Endothelial cell (in vitro differentiated cells): ENCODE results near the gene C6orf58. TPM values are rescaled to one million over a fixed set of nuclear protein-coding genes. Genes with fewer than 3 reads are reported as not detected.
"Not testable (repeated sequence)": the region's sequence is repeated elsewhere in the genome, so short reads cannot be mapped to it uniquely, and the experiment has no call there.

Experiments
- DNase-seq: peaks from one replicate; pipeline ENCODE4 v3.0.0; 2021; ENCODE audit warnings: low spot score
- H3K27ac Mint-ChIP-seq: one replicate; pipeline ENCODE4 v1.8.0; 2021; ENCODE audit warnings: mixed read lengths, inconsistent platforms; ENCODE audit not compliant: unreplicated experiment
- H3K27me3 Mint-ChIP-seq: one replicate; pipeline ENCODE4 v1.8.0; 2021; ENCODE audit warnings: mild to moderate bottlenecking, moderate library complexity, mixed read lengths, inconsistent platforms; ENCODE audit not compliant: unreplicated experiment
- H3K36me3 Mint-ChIP-seq: one replicate; pipeline ENCODE4 v1.8.0; 2021; ENCODE audit warnings: mild to moderate bottlenecking, low read depth, mixed read lengths, inconsistent platforms; ENCODE audit not compliant: unreplicated experiment
- H3K4me1 Mint-ChIP-seq: one replicate; pipeline ENCODE4 v1.8.0; 2021; ENCODE audit warnings: mild to moderate bottlenecking, mixed read lengths, inconsistent platforms; ENCODE audit not compliant: unreplicated experiment
- H3K4me3 Mint-ChIP-seq: one replicate; pipeline ENCODE4 v1.8.0; 2021; ENCODE audit warnings: mild to moderate bottlenecking, mixed read lengths, inconsistent platforms; ENCODE audit not compliant: unreplicated experiment
- H3K9me3 Mint-ChIP-seq: one replicate; pipeline ENCODE4 v1.8.0; 2021; ENCODE audit warnings: mixed read lengths, inconsistent platforms; ENCODE audit not compliant: unreplicated experiment
- CTCF ChIP-seq: fragments of 200-600 bp; sonication (generic); IDR thresholded peaks from one replicate; pipeline ENCODE4 v1.5.0; 2021; ENCODE audit warnings: antibody characterized with exemption; ENCODE audit not compliant: unreplicated experiment
- total RNA-seq: library from RNA; stranded (reverse); fragmentation: NEBNext Ultra II Directional; extraction: Animal tissue kit (Norgen Biotek cat#: 25700); gene quantifications from one replicate; pipeline ENCODE4 v1.2.1, GENCODE V29; 2021; ENCODE audit not compliant: unreplicated experiment

C6orf58 gene
- total RNA-seq, 1 donor from 2014 or later = 0.82 TPM

- H3K4me1 Mint-ChIP-seq = peaks cover 3% of the 10 kb centered on the region
- no peaks in the 10 kb centered on the region for H3K36me3 Mint-ChIP-seq
- H3K27ac Mint-ChIP-seq = no peak overlapping the region
- no peak for DNase-seq
- no peak overlapping the region for H3K4me3 Mint-ChIP-seq
- H3K9me3 Mint-ChIP-seq = no peaks in the 10 kb centered on the region
- H3K27me3 Mint-ChIP-seq = no peaks in the 10 kb centered on the region
- no peak for TF ChIP-seq CTCF
Measured at GRCh38 chr6:127587875-127588274, 10.9 kb downstream of the C6orf58 start.

- DNase-seq = no peak
Measured at GRCh38 chr6:127589135-127589534, 12.2 kb downstream of the C6orf58 start.

GRCh38 chr6:127590344-127590743 is 13.4 kb downstream of the C6orf58 start:
- Mint-ChIP-seq H3K27ac (no peak overlapping the region), H3K27me3 (no peaks in the 10 kb centered on the region), H3K4me3 (no peak overlapping the region), H3K4me1 (peaks cover 3% of the 10 kb centered on the region), H3K9me3 (no peaks in the 10 kb centered on the region), H3K36me3 (no peaks in the 10 kb centered on the region)
- DNase-seq = no peak
- no peak for TF ChIP-seq CTCF

More at GRCh38 chr6:127589135-127589534, 12.2 kb downstream of the C6orf58 start:
- H3K36me3 Mint-ChIP-seq = no peaks in the 10 kb centered on the region
- no peak overlapping the region for H3K27ac Mint-ChIP-seq
- H3K4me3 Mint-ChIP-seq = no peak overlapping the region
- no peaks in the 10 kb centered on the region for H3K9me3 Mint-ChIP-seq
- peaks cover 3% of the 10 kb centered on the region for H3K4me1 Mint-ChIP-seq
- no peaks in the 10 kb centered on the region for H3K27me3 Mint-ChIP-seq
- TF ChIP-seq CTCF = no peak

GRCh38 chr6:127592964-127593363 is 16.0 kb downstream of the C6orf58 start:
- DNase-seq = no peak
- Mint-ChIP-seq H3K9me3 (no peaks in the 10 kb centered on the region), H3K4me3 (no peak overlapping the region), H3K4me1 (no peaks in the 10 kb centered on the region), H3K36me3 (no peaks in the 10 kb centered on the region), H3K27me3 (no peaks in the 10 kb centered on the region), H3K27ac (no peak overlapping the region)
- no peak for TF ChIP-seq CTCF

GRCh38 chr6:127593456-127593855 is 16.5 kb downstream of the C6orf58 start:
- H3K27me3 Mint-ChIP-seq, H3K4me1 Mint-ChIP-seq, H3K36me3 Mint-ChIP-seq, H3K27ac Mint-ChIP-seq, H3K4me3 Mint-ChIP-seq, DNase-seq, H3K9me3 Mint-ChIP-seq: not testable (repeated sequence)
